ENCODE measurements around the gene ELK3. TPM values are rescaled to one million over a fixed set of nuclear protein-coding genes. Genes with fewer than 3 reads are reported as not detected.

ELK3 gene
- total RNA-seq, 3 donors from 2014 or later (not counting 1 experiment from before 2014, with no cell fraction given): 17.8 to 28.8 (median 20.9) TPM

DNA sequence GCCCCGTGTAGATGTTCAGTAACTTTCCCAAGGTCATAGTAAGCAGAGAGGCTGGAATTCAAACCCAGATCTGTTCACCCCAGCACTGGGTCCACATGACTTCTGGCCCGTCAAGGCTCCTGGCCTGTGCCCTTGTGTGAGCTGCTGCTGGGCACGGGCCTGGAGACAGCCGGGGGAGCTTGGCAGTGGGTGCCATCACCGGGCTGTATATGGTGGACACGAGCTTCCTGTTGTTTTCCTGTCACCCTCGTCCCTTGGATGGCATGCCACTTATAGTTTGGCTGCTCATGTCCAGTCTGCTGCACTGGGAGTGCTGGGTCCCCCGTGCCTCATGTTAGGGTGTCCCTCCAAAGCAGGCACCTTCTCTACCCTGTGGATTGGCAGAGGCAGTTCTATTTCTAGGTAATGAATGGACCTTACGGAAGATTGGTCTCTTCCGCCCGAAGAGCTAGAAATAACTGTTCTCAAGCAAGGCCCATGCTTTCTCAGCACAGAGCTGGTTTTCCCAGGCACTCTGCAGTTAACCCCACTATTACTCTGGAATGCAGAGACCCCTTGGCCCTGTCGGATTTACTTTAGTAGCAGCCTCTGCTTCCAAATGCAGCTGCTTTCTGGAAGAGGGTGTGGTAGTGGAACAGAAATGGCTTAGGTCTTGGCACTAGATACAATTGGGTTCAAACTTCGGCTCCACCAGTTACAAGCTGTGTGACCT, 44.3 kb downstream of the ELK3 start:
- no peak overlapping the region for H3K4me3 ChIP-seq (ENCODE audit: low read length)
- H3K27me3 ChIP-seq (ENCODE audit: control insufficient read depth, insufficient read depth, low read length): no peaks in the 10 kb centered on the region
- peaks cover 85% of the 10 kb centered on the region for H3K4me1 ChIP-seq (ENCODE audit: control insufficient read depth, insufficient read depth, low read length)
- H3K4me3 Mint-ChIP-seq: peak overlapping the region; percentile 77
- H3K27ac ChIP-seq (ENCODE audit: low read length): peak overlapping the region; percentile 56
- H3K4me1 Mint-ChIP-seq: peaks cover 84 to 91% of the 10 kb centered on the region in 2 donors
- intact Hi-C loops (cut with micrococcal nuclease): no loop called here
- H3K9me3 Mint-ChIP-seq: no peaks in the 10 kb centered on the region
- ATAC-seq (no peak), DNase-seq (no peak)
- H3K36me3 Mint-ChIP-seq: no peaks in the 10 kb centered on the region
- TF ChIP-seq CTCF (IDR thresholded peaks at IDR 0.05): no peak
- WGBS (ENCODE audit: insufficient coverage): 88% methylated on average over 13 of the region's 13 CpGs
- H3K27ac Mint-ChIP-seq: peak overlapping the region; percentile 87 to 95
- no peaks in the 10 kb centered on the region for H3K36me3 ChIP-seq (ENCODE audit: control insufficient read depth, insufficient read depth, low read length)
- H3K27me3 Mint-ChIP-seq (ENCODE audit: low read depth in 2 of 2): no peaks in the 10 kb centered on the region
- H3K9me3 ChIP-seq (ENCODE audit: control insufficient read depth, insufficient read depth, low read length): no peaks in the 10 kb centered on the region

DNA sequence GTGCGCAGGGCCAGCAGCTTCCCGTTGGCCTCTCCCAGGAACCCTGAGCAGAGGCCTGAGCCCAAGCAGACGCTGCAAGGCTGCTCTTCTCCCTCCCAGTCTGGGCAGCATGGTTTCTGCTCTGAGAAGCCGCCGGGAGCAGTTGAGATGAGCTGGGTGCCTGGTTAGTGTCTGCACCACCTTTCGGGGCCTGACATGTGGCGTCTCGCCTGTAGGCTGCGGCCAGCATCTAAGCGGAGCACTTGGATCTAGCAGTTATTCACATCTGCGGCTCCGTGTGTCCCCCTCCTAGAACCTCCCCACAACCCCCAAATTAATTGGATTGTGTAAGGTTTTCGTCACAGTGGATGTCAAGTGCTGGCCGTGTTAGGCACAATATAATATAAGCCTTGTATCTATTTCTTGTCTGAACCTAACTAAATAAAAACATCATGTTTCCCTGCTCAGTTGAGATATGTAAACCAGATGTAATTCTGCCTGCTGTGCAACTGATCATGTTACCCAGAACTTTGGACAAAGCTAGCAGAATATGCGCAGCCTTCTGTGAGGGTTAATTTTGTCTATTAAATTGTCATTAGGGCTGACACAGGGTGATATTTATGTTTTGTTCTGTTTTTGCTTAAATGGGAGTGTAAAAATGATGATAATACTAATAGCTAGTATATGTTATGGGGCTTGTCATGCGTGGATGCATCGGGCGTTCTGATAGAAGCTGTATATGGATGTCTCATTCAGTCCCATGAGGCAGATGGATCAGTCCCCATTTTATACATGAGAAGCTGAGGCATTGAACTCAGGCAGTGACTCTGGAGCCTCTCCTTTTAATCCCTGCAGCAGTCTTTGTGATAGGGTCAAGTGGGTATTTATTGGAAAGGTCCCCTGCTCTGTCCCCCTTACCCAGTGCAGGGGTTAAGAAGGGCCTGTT, 45.8 kb downstream of the ELK3 start:
- H3K36me3 Mint-ChIP-seq: no peaks in the 10 kb centered on the region
- peak overlapping the region; percentile 87 to 95 for H3K27ac Mint-ChIP-seq
- DNase-seq (no peak), ATAC-seq (no peak)
- peaks cover 83 to 86% of the 10 kb centered on the region in 2 donors for H3K4me1 Mint-ChIP-seq
- Histone ChIP-seq H3K4me1 (ENCODE audit: control insufficient read depth, insufficient read depth, low read length) (peaks cover 84% of the 10 kb centered on the region), H3K4me3 (ENCODE audit: low read length) (no peak overlapping the region), H3K36me3 (ENCODE audit: control insufficient read depth, insufficient read depth, low read length) (no peaks in the 10 kb centered on the region), H3K27ac (ENCODE audit: low read length) (no peak overlapping the region), H3K9me3 (ENCODE audit: control insufficient read depth, insufficient read depth, low read length) (no peaks in the 10 kb centered on the region), H3K27me3 (ENCODE audit: control insufficient read depth, insufficient read depth, low read length) (no peaks in the 10 kb centered on the region)
- intact Hi-C loops (cut with micrococcal nuclease): loop anchor here (5.0 kb wide), 1 partner anchor 262 kb away; no protein-coding TSS in a partner anchor
- no peak for TF ChIP-seq CTCF (IDR thresholded peaks at IDR 0.05)
- H3K4me3 Mint-ChIP-seq: peak overlapping the region; percentile 90
- no peaks in the 10 kb centered on the region for H3K9me3 Mint-ChIP-seq
- no peaks in the 10 kb centered on the region for H3K27me3 Mint-ChIP-seq (ENCODE audit: low read depth in 2 of 2)
- WGBS (ENCODE audit: insufficient coverage): 97% methylated on average over 18 of the region's 18 CpGs

GRCh38 chr12:96240656-96241055, 46.5 kb downstream of the ELK3 start:
- no peak for TF ChIP-seq CTCF (IDR thresholded peaks at IDR 0.05)
- H3K27me3 ChIP-seq (ENCODE audit: control insufficient read depth, insufficient read depth, low read length): no peaks in the 10 kb centered on the region
- Mint-ChIP-seq H3K4me3 (peak overlapping the region; percentile 90), H3K27me3 (ENCODE audit: low read depth in 2 of 2) (no peaks in the 10 kb centered on the region), H3K4me1 (peaks cover 76 to 84% of the 10 kb centered on the region in 2 donors), H3K27ac (peak overlapping the region; percentile 87 to 95), H3K36me3 (no peaks in the 10 kb centered on the region), H3K9me3 (no peaks in the 10 kb centered on the region)
- no peak overlapping the region for H3K4me3 ChIP-seq (ENCODE audit: low read length)
- H3K36me3 ChIP-seq (ENCODE audit: control insufficient read depth, insufficient read depth, low read length): no peaks in the 10 kb centered on the region
- intact Hi-C loops (cut with micrococcal nuclease): loop anchor here (1.0 to 5.0 kb wide), 2 partner anchors 45 to 262 kb away; no protein-coding TSS in a partner anchor
- no peaks in the 10 kb centered on the region for H3K9me3 ChIP-seq (ENCODE audit: control insufficient read depth, insufficient read depth, low read length)
- DNase-seq: no peak
- no peak overlapping the region for H3K27ac ChIP-seq (ENCODE audit: low read length)
- ATAC-seq: no peak
- WGBS (ENCODE audit: insufficient coverage): 77% methylated on average over 11 of the region's 11 CpGs
- H3K4me1 ChIP-seq (ENCODE audit: control insufficient read depth, insufficient read depth, low read length): peaks cover 77% of the 10 kb centered on the region

All from natural killer cell (primary cell).